ENCODE measurements around the gene MS4A8.
"Not testable (repeated sequence)": the region's sequence is repeated elsewhere in the genome, so short reads cannot be mapped to it uniquely, and the experiment has no call there.

MS4A8 gene

DNA sequence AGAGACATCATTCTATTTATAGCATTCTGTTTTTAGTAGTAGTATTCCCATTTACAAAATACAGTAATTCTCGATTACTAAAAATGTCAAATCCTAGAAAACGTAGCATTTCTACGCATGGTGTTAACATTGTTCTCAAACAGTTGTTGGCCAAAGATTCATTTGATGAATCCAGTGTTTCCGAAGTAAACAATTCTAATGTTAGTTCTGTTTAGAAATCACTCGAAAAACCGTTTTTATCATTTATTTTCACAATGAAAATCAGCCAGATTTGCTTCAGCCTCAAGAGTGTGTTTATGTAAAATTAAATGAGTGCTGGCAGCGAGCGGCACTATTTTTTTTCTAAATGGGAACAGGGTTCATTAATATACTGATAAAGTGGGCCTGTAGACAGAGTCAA lies 32.2 kb downstream of the MS4A8 start:
- no peak for DNase-seq

DNA sequence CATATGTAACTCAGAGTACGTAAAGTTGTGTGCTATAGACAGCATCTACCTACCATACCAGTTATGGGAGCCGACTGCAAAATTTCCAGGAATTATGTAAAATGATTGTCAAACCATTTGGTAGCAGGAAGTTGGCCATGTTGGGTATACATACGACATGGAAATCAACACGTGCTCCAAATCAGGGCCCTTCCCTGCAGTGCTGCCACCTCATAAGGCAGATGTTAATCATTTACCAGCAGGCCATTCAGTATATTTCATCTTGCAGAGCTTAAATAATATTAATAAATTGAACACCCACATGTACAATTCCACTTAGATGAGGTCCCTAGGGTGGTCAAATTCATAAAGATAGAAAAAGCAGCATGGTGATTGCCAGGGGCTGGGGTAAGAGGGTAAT lies 34.9 kb downstream of the MS4A8 start:
- DNase-seq = no peak

DNA sequence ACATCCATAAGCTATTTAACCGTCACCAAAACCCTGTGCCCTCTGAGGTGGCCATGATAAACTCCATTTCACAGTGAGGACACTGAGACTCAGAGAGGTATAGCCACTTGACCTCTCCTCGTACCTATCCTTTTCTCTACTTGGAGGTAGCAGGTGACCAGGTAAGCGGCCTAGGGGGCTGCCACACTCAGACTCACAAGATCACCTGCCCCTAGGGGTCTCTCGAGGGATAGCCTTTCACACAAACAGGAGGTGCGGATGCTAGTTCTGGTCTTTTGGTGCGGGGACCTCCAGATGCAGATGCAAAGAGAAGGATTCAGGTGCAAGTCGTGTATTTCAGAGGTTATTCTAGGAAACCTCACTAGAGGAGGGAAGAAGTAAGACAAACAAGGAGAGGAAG lies 39.7 kb downstream of the MS4A8 start:
- DNase-seq = no peak

DNA sequence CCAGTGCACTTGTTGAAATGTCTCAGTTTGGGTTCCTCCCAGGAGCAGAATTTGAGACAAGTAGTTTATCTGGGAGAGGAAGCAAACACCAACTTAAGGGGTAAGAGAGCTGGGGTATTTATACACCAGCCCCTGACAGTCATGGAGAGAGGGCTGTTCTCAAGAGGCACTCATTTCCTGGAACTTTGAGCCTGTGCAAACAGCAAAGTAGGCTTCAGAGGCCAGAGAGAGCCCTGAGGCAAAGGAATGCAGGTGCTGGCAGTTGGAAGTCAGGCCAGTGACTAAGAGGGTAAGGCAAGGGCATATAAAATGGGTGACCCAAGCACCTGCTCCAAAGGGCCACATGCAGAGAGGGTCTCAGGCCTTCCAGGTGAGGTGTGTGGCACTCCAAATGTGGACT lies 41.2 kb downstream of the MS4A8 start:
- DNase-seq = no peak

DNA sequence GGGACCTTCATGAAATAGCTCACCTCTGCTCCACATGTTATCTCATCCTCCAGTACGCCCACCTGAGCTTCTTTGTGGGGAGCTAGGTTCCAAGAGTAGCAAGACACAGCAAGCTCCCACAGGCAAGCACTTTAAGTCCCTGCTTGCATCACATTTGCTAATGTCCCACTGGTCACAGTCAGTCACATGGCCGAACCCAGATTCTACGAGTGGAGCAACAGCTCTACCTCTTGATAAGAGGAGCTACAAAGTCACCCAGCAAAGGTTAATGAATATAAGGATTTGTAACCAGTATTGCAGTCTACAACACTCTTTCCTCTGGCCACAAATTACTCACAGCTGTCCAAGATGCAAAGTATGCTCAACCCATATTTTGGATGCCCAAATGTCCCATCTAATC lies 42.0 kb downstream of the MS4A8 start:
- DNase-seq = no peak

DNA sequence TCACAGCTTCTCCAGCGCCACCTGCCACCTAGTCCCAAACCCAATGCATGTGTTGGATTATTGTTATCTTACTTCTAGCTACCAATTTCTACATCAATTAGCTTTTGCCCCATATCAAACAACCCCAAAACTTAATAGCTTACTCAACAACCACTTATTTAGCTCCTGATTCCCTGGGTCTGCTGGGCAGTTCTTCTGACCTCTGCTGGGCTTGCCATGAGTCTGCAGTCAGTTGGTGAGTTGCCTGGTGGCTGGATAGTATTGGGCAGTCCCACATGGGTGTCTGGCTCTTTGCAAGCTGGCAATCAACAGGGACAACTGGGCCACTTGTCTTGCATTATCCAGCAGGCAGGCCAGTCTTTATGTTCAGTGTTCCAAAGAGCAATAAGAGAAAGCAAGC lies 43.6 kb downstream of the MS4A8 start:
- DNase-seq = no peak

DNA sequence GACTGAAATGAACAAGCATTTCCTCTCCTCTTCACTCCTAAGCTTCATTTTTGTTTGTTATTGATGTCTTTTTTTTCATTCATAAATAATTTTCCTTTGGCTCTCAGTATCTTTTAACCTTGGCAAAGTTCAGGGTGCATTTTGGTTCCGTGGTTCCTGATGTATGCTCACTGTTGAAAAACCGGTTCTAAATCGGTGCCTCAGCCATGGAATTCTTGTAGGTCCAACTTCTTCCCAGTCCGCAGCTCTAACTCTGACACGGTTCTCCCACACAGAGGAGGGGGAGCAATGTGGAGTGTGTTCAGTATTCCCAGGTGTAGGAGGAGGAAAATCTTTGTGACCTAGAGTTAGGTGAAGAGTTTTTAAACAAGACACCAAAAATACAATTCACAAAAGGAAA lies 44.7 kb downstream of the MS4A8 start:
- no peak for DNase-seq

DNA sequence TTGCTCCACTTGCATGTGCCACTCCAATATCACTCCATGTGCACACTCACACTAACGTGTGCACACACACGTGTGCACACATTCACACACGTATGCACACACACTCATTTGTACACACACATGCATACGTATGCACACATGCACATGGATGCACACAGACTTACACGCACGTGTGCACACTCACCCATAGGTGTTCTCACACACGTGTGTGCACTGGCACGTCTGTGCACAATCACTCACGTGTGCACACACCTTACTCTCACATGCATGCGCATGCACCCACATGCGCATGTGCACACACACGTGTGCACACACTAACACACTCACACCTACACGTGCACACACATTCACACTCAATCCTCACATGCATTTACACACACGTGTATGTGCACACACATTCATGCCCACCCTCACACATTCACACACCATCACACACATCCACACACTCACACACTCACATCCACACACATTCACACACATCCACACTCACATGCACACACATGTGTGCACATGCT lies 48.0 kb downstream of the MS4A8 start:
- DNase-seq = no peak

DNA sequence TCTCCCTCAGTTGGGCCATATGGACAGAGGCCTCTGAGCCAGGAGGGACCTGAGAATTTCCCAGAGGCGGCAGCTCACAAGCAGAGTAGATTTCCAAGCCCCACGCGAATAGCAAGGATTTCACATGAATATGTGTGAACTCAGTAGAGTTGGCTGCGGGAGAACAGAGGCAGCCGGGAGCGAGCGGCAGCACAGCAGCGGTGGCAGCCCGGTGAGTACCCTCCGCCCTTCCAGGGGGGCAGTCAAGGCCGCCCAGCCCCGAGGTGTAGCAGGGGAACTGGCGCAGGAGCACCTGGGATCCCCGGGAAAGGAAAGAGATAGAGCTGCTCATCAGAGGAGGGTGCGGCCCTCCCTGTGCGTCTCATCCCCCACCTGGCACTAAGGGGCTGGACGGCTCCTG lies 48.8 kb downstream of the MS4A8 start:
- no peak for DNase-seq

DNA sequence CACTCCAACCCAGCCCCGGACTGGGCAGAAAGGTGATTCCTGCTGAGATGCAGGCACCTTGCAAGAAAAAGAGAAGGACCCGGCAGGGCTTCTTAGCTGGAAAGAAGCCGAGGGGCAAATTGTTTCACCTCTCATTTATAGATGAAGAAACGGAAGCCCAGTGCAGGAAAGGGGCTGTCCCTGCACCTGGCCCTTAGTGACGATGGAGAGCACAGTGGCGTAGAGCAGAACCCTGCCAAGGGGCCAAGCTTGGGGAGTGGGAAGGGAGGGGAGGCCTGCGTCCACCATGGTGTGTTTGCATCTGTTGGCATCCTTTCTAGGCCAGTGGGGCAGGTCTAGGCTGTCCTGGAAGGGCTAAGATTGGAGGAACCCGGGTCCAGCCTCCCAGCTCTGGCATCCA lies 49.4 kb downstream of the MS4A8 start:
- DNase-seq = no peak

DNA sequence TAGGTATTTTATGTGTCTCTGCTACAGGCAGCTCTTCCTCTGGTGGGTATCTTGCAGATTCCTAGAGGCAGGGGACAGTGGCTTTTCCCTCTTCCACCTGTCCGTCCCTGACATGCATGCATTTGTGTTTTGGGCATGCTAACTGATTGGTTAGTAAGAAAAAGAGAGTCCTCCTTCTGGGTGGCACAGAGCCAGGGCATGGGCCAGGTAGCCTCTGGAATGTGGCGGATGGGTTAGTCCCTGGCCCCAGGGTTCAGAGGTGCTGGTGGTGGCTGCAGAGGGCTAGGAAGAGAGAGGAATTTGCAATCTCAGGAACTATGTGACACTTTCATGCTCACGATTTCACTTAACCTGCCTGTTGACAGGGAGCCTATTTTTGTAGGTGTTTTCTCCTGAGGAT lies 51.5 kb downstream of the MS4A8 start:
- DNase-seq = no peak

DNA sequence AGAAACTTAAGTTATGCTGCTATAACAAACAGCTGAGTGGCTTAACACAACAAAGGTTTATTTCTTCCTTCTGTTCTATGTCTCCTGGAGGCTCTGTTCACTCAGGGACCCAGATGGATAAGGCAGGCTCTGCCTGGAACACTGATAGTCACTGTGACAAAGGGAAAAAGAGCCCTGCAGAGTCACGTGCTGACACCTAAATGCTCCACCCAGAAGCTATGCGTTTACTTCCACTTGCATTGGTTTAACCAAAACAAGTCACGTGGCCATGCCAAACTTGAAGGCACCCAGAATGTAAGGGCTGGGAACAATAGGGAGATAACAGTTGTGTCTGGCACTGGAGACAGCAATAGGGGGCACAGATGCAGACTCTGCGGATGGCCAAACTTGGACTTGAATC lies 53.9 kb downstream of the MS4A8 start:
- DNase-seq = no peak

DNA sequence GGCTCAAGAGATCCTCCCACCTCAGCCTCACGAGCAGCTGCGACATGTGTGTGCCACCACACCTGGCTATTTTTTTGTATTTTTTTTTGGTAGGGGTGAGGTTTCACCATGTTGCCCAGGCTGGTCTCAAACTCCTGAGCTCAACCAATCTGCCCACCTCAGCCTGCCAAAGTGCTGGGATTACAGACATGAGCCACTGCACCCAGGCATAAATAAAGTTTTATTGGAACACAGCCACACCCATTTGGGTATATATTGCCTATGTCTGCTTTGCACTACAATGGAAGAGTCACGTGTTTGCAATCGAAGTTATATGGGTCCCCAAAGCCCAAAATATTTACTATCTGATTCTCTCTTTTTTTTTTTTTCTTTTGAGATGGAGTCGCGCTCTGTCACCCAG lies 55.5 kb downstream of the MS4A8 start:
- DNase-seq = peak; percentile 3

DNA sequence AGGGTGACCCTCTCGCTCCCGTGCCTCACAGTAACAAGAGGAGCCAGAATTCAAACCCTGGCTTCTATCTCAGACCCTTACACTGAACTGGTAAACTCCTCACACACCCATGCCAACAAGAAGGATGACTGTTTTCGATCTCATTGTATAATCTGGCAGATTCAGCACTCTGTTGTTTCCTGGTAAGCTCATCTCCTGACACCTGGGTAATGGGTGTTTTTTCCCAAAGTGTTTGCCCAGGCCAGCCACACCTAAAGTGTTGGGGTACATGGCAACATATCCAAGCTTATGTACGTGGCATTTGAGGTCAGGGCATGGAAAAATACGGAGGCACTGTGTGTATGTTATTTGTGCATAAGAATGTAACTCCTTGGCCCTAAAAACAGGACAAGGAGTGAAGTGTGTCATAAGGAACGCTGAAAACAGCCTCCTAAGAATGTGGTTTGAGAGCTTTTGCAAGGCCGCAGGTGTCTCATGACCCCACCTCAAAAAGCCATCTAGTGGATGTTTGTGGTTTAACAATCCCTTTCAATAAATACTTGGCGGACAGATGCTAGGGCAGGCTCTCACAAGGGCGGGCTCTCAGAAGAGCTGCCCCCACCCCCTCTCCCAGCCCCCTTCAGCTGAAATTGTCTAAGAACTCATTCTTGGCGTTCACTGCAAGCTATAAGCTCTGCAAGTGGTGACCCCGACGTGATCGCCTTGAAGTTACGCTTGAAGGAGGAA lies 57.1 kb downstream of the MS4A8 start, which contains the start of gene MS4A15:
MS4A15 (plus strand) TSS at position 561 of the 726 bp plus-strand sequence. CDS start 6,867 bp downstream, outside the sequence.
- peak; percentile 21 for DNase-seq

DNA sequence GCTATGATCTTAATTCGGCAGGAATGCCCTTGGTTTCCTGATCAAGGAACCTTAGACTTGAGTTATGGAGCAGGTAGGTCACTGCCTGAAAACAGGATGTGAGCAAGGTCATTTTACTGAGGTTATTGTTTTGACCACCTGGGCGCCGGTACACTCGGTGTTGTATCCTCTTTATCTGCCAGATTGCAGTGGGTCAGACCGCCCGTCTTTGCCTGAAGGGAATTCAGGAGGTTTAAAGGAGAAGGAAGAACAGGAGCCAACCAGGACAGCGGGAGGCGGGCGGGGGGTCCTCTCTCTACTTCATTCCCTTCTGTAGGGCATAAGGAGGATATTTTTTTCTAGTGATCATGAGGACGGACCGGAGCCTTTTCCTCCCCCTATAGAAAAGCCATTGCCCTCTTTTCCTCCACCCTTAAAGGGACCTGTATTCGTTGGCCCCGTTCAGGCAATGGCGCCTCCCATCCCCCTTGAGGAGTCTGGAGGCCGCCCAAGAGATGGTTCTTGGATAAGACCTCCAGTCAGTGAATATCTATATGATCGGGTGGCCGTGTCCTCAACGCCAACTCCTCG lies 57.9 kb downstream of the MS4A8 start:
- peak; percentile 37 for DNase-seq

DNA sequence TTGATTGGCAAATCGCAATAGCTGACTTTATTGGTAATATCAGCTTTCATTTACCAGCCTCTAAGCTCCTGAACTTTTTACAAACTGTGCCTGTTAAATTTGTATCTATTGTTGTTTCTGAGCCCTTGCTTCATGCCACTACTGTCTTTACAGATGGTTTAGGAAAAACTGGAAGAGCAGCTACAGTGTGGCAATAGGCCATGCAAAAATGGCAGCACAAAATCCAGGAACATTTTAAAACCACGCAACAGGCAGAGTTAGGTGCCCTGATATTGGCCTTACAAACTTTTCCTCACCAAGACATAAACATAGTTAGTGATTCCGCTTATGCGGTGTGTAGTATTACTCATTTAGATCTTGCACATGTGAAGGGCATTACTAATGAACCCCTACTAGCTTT lies 59.3 kb downstream of the MS4A8 start:
- not testable (repeated sequence) for DNase-seq

DNA sequence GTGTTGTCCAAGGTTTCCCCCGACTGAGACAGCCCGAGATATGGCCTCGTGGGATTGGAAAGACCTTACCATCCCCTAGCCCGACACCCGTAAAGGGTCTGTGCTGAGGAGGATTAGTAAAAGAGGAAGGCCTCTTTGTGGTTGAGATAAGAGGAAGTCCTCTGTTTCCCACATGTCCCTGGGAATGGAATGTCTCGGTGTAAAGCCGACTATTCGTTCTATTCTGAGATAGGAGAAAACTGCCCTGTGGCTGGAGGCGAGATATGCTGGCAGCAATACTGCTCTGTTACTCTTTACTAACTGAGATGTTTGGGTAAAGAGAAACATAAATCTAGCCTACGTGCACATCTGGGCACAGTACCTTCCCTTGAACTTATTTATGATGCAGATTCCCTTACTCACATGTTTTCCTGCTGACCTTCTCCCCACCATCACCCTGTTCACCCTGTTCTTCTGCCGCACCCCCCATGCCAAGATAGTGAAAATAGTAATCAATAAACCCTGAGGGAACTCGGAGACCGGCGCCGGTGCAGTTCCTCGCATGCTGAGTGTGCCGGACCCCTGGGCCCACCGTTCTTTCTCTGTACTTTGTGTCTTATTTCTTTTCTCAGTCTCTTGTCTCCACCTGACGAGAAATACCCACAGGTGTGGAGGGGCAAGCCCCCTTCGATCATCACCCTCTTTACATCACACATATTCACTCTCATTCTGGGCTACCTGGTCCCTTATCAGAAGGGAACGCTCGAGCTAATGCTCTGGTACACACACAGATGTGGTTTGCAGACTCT lies 60.2 kb downstream of the MS4A8 start:
- DNase-seq = not testable (repeated sequence)

DNA sequence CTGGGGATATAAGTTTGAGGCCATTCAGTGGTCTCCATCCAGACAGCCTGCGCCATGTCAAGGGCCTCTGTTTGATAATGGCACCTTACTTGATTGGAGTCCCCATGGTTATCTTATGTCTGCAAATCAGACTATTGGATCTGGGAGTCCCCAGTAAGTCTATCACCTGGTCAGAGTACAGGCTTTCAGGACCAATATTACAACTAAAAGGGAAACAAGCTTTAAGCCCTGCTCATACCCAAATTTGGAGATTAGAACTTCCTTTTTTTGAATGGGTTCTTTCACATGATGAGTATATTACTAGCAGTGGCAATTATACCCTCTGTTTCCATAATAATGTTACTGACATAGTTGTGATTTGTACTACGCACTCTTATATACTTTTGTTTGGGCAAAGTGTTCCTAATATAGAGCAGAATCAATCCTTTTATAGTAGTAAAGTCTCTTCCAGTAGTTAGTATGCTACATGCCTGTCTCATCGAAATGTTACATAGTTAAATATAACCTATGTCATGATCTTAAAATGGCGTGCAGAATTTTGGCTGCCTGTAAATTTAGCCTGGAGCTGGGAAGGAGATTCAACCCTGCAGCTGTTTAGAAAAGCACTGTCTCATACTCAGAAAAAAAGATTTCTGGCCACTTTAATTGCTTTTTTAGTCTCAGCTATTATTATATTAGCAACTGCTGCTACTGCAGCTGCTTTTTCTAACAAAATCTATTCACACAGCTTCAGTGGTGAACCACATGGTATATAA lies 62.2 kb downstream of the MS4A8 start:
- DNase-seq = no peak

DNA sequence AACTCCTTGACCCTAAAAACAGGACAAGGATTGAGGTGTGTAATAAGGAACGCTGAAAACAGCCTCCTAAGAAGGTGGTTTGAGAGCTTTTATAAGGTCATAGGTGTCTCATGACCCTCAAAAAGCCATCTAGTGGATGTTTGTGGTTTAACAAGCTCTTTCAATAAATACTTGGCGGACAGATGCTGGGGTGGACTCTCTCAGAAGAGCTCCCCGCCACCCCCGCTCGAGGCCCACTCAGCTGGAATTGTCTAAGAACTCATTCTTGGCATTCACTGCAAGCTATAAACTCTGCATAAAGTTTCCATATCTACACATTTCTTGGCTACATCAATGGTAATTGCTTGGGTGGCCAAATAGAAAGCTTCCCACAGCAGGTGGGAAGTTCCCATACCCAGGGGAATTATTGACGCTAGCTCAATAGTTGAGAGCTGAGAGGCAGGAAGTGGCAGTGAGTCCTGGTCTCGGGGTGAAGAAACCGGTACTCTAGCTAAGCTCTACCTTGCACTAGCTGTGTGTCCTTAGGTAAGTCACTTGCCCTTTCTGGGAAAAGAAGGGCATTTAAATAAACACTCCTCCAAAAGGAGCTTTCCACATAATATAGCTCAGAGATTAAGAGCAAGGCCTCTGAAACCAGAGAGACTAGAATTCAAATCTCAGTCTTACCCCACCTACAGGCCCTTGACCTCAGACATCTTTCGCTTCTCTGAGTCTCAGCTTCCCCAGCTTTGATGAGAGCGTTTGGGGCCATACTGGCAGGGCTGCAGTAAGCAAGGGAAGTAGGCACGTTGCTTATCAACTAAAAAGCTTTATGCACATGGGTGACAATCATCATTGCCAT lies 63.7 kb downstream of the MS4A8 start:
- DNase-seq = peak; percentile 31

DNA sequence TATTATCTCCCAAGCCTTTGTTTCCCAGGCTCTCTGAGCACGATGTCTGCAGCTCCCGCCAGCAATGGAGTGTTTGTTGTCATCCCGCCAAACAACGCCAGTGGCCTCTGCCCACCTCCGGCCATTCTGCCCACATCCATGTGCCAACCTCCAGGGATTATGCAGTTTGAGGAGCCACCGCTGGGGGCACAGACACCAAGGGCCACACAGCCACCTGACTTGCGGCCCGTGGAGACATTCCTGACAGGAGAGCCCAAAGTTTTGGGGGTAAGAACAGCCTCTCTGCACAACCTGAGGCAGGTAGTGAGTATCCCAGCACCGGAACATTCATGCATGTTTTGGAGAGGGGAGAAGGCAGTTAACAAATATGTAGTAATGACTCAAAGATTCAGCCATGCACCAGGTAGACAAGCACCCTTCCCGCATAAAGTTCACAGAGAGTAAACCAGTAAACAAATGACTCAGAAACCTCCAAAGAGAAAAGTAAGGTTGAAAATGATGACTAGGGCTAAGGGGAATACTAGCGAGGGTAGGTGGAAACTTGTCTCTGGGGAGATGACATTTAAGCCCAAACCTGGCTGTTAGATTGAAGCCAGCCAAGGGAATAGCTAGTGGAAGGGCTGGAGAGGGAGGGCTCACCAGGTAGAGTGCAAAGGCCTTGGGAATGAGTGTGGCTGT lies 64.4 kb downstream of the MS4A8 start:
- peak; percentile 33 for DNase-seq

DNA sequence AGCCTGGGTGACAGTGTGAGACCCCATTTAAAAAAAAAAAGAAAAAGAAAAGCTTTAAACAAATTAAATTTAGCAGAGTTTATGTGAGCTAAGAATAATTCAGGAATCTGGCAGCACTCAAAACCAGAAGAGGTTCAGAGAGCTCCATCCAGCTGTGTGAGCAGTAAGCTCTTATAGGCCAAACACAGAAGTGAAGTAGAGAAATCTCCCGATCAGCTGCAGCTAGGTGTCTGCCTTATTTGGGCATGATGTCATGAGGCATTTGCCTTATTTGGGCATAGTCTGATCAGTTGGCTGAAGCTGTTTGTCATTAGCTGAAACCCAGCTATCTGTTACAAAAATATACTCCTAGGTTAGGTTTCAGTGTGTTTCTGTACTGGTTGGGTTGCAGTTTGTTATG lies 65.5 kb downstream of the MS4A8 start:
- DNase-seq = no peak

DNA sequence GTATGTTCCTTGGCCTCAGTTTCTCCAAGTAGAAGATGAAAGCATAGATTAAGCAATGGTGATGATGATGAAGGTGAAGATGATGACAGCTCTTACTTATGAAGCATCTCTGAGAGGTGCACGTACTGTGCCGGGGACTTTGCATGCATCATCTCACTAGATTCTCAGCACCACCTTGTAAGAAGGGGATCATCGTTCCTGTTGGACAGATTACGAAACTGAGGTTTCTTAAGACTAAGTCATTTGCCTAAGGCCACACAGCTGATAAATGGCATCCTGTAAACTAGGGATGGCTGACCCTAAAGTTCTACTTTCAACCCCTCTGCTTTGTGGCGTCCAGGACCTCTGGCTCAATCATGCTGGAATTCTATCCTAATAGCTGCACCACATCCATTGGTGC lies 65.9 kb downstream of the MS4A8 start:
- DNase-seq = no peak
